SK-N-SH (cell line): ENCODE results near the gene SETD3. TPM values are rescaled to one million over a fixed set of nuclear protein-coding genes. Genes with fewer than 3 reads are reported as not detected.

Experiments
- CTCF ChIA-PET: fragments of 300-600, 350-600 bp; formaldehyde crosslinking; extraction: SDS; loops from one replicate; lab custom pipeline; 2021; lab: Yijun Ruan, JAX
- POLR2A ChIA-PET: fragments of 350-600 bp; sonication (Branson Sonifier 250); formaldehyde crosslinking; extraction: SDS; loops from one replicate; lab custom pipeline; 2020; ENCODE audit warnings: antibody characterized with exemption, inconsistent platforms; lab: Yijun Ruan, JAX
- DNase-seq: peaks from one replicate; pipeline ENCODE4 v3.0.0; 2012
- H2AFZ ChIP-seq: fragments of 200-600 bp; sonication (generic); 2 replicates; pipeline ENCODE4 v1.8.1; 2016; ENCODE audit warnings: antibody characterized with exemption, mild to moderate bottlenecking, low read depth
- H3F3A ChIP-seq: fragments of 200-600 bp; sonication (generic); replicated peaks from 2 replicates; pipeline ENCODE3; 2016; ENCODE audit warnings: antibody characterized with exemption, mild to moderate bottlenecking; ENCODE audit not compliant: insufficient read depth
- H3K27ac ChIP-seq, 2 experiments: fragments of 200-500 bp in 1 of 2; fragments of 200-600 bp in 1 of 2; sonication (Bioruptor generic) in 1 of 2; sonication (generic), shearing (Covaris generic) in 1 of 2; 2 replicates each; pipeline versions ENCODE4 v1.5.1 to v1.6.1; 2014 to 2016; ENCODE audit warnings: low read depth in 2 of 2, inconsistent platforms in 1 of 2, low read length in 1 of 2, mild to moderate bottlenecking in 1 of 2, mixed read lengths in 1 of 2
- H3K27me3 ChIP-seq: fragments of 200-600 bp; sonication (generic), shearing (Covaris generic); 2 replicates; pipeline ENCODE4 v1.6.1; 2016; ENCODE audit warnings: mixed run types; ENCODE audit not compliant: insufficient read depth
- H3K36me3 ChIP-seq, 2 experiments: fragments of 200-500 bp in 1 of 2; fragments of 200-600 bp in 1 of 2; sonication (Bioruptor generic) in 1 of 2; sonication (generic) in 1 of 2; replicated peaks in 1 of 2; 2 replicates each; pipeline versions ENCODE3 to v1.5.1; 2014 to 2016; ENCODE audit warnings: low read length in 1 of 2, mild to moderate bottlenecking in 1 of 2; ENCODE audit not compliant: insufficient read depth in 2 of 2, control insufficient read depth in 1 of 2
- H3K4me1 ChIP-seq, 2 experiments: fragments of 200-500 bp in 1 of 2; fragments of 200-600 bp in 1 of 2; sonication (Bioruptor generic) in 1 of 2; sonication (generic), shearing (Covaris generic) in 1 of 2; 2 replicates each; pipeline versions ENCODE4 v1.5.1 to v1.6.1; 2014 to 2016; ENCODE audit warnings: low read depth in 1 of 2, low read length in 1 of 2, mixed run types in 1 of 2; ENCODE audit not compliant: insufficient read depth in 2 of 2, control insufficient read depth in 1 of 2
- H3K4me2 ChIP-seq: fragments of 200-600 bp; sonication (generic), shearing (Covaris generic); 2 replicates; pipeline ENCODE4 v1.6.1; 2017; ENCODE audit warnings: mixed run types
- H3K4me3 ChIP-seq, 2 experiments: fragments of 200-500 bp in 1 of 2; fragments of 200-600 bp in 1 of 2; sonication (Bioruptor generic) in 1 of 2; sonication (generic), shearing (Covaris generic) in 1 of 2; 2 replicates each; pipeline versions ENCODE4 v1.5.1 to v1.8.1; 2014 to 2016; ENCODE audit warnings: low read depth in 2 of 2, inconsistent platforms in 1 of 2, low read length in 1 of 2, mild to moderate bottlenecking in 1 of 2, mixed read lengths in 1 of 2, moderate library complexity in 1 of 2
- H3K79me2 ChIP-seq: fragments of 200-600 bp; sonication (generic); 2 replicates; pipeline ENCODE4 v1.8.1; 2017; ENCODE audit warnings: mild to moderate bottlenecking; ENCODE audit not compliant: insufficient read depth
- H3K9ac ChIP-seq: fragments of 200-600 bp; sonication (generic); 2 replicates; pipeline ENCODE4 v1.6.1; 2017; ENCODE audit warnings: mixed run types
- H3K9me2 ChIP-seq: fragments of 200-600 bp; sonication (generic); 2 replicates; pipeline ENCODE4 v1.6.1; 2017; ENCODE audit warnings: mixed run types
- H3K9me3 ChIP-seq: fragments of 200-600 bp; sonication (generic); 2 replicates; pipeline ENCODE4 v1.6.1; 2017; ENCODE audit warnings: mixed run types, mild to moderate bottlenecking, moderate library complexity
- H4K20me1 ChIP-seq: fragments of 200-600 bp; sonication (generic); 2 replicates; pipeline ENCODE4 v1.6.1; 2017; ENCODE audit warnings: mild to moderate bottlenecking, mixed run types; ENCODE audit not compliant: insufficient read depth
- ELF1 ChIP-seq: IDR thresholded peaks from 2 replicates; pipeline ENCODE4 v1.4.0; 2012
- EP300 ChIP-seq, 2 experiments: IDR thresholded peaks; 2 replicates each; pipeline versions ENCODE4 v1.4.0 to v1.6.1; 2012; ENCODE audit warnings: borderline replicate concordance in 1 of 2, low read depth in 1 of 2, low read length in 1 of 2
- FOXJ3 ChIP-seq: sonication (generic); formaldehyde crosslinking; IDR thresholded peaks from 2 replicates; pipeline ENCODE4 v1.5.1; 2020; ENCODE audit warnings: mild to moderate bottlenecking, missing genetic modification reagents
- FOXM1 ChIP-seq: IDR thresholded peaks from 2 replicates; pipeline ENCODE4 v1.4.0; 2012; ENCODE audit warnings: low read depth, mild to moderate bottlenecking
- GATA2 ChIP-seq: sonication (generic); formaldehyde crosslinking; IDR thresholded peaks from 2 replicates; pipeline ENCODE4 v1.5.0; 2020; ENCODE audit warnings: mild to moderate bottlenecking, missing genetic modification reagents
- MEF2A ChIP-seq: IDR thresholded peaks from 2 replicates; pipeline ENCODE4 v1.4.0; 2012; ENCODE audit warnings: low read depth, borderline replicate concordance
- NFIC ChIP-seq: IDR thresholded peaks from 2 replicates; pipeline ENCODE4 v1.4.0; 2012; ENCODE audit warnings: borderline replicate concordance
- NRF1 ChIP-seq: IDR thresholded peaks from 2 replicates; pipeline ENCODE4 v1.6.1; 2012; ENCODE audit warnings: low read depth, mild to moderate bottlenecking, low read length
- RFX5 ChIP-seq: IDR thresholded peaks from 2 replicates; pipeline ENCODE4 v1.6.1; 2012; ENCODE audit warnings: mild to moderate bottlenecking, improper control_type of control experiment, low read length
- RXRA ChIP-seq: IDR thresholded peaks from 2 replicates; pipeline ENCODE4 v1.4.0; 2012; ENCODE audit warnings: low read depth, mild to moderate bottlenecking, borderline replicate concordance
- SIN3A ChIP-seq: IDR thresholded peaks from 2 replicates; pipeline ENCODE4 v1.6.1; 2012; ENCODE audit warnings: low read depth, mild to moderate bottlenecking, low read length, moderate library complexity, borderline replicate concordance
- SMC3 ChIP-seq: IDR thresholded peaks from 2 replicates; pipeline ENCODE4 v1.6.1; 2012; ENCODE audit warnings: low read depth, low read length, improper control_type of control experiment
- TEAD4 ChIP-seq: IDR thresholded peaks from 2 replicates; pipeline ENCODE4 v1.4.0; 2012; ENCODE audit warnings: mild to moderate bottlenecking, borderline replicate concordance; ENCODE audit not compliant: insufficient read depth
- YY1 ChIP-seq: IDR thresholded peaks from 2 replicates; pipeline ENCODE4 v1.4.0; 2012; ENCODE audit warnings: low read depth, mild to moderate bottlenecking
- WGBS: methylation state at CpG from one replicate; pipeline ENCODE4 v1.1.6; 2017; ENCODE audit warnings: low lambda C conversion rate; 5-methylcytosine and 5-hydroxymethylcytosine counted together
- polyA plus RNA-seq, 3 experiments: library from polyadenylated mRNA; depleted of rRNA; stranded (reverse); fragments of >200 nt; gene quantifications; 2 replicates each; pipeline ENCODE4 v1.2.3, GENCODE V29; 2012
- TF ChIP-seq, protein P1 (sequence below): IDR thresholded peaks from 2 replicates; pipeline ENCODE4; 2012
- TF ChIP-seq, protein P2 (sequence below): IDR thresholded peaks from 2 replicates; pipeline ENCODE4 v1.4.0; 2012; ENCODE audit warnings: low read depth
- TF ChIP-seq, protein P3 (sequence below): IDR thresholded peaks from 2 replicates; pipeline ENCODE4 v1.6.1; 2012; ENCODE audit warnings: mild to moderate bottlenecking, low read depth, low read length, moderate library complexity
- TF ChIP-seq, protein P4 (sequence below): fragments of 150-350 bp; IDR thresholded peaks from 2 replicates; pipeline ENCODE4 v1.6.1; 2017; ENCODE audit warnings: antibody characterized with exemption, low read length, low read depth, borderline replicate concordance
- TF ChIP-seq, protein P5 (sequence below): IDR thresholded peaks from 2 replicates; pipeline ENCODE4 v1.4.0; 2012; ENCODE audit warnings: low read depth, borderline replicate concordance

SETD3 gene
- polyA plus RNA-seq, 1 of the 3 experiments (the other 2 are of a cell fraction) = 19.1 TPM

DNA sequence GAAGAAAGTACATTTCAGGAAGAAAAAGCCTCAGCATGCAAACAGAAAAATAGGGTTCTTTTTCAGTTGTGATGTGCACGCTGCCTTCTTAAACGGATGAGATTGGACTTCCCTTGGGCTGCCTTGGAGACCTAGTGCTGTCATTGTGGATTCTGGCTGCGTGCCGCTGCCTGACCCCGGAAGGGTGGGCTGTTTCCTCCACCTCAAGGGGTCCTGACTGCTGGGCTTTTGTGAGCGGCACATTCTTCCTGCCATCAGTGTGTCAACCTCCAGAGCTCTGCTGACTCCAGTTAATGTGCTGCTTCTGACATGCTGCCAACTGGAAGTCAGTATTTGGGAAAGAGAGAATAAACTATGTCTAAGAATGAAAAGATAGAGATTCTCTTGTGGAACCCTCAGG is 25.6 kb upstream of the SETD3 start (continued):
- TF ChIP-seq, protein P1, sequence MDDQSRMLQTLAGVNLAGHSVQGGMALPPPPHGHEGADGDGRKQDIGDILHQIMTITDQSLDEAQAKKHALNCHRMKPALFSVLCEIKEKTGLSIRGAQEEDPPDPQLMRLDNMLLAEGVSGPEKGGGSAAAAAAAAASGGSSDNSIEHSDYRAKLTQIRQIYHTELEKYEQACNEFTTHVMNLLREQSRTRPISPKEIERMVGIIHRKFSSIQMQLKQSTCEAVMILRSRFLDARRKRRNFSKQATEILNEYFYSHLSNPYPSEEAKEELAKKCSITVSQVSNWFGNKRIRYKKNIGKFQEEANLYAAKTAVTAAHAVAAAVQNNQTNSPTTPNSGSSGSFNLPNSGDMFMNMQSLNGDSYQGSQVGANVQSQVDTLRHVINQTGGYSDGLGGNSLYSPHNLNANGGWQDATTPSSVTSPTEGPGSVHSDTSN = no peak
- TF ChIP-seq NFIC (no peak), NRF1 (no peak)

DNA sequence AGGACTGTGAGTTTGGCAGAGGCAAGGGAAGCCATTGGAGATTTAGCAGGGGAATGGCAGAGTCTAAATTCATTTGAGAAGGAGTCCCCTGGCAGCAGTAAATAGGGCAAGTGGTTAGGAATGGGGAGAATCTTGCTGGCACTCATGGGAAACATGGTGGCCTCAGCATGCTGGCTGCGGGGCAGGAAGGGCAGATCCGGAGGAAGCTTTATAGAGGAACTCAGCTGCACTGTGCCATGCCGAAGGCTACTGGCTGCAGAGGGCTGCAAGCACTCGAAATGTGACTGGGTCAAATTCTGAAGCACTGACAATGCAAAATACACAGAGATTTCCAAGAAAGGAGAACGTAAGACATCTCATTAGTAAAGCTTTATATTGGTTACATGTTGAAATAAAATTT is 24.4 kb upstream of the SETD3 start:
- ChIA-PET POLR2A (no interaction called here), CTCF (interaction anchor here (1.3 kb wide), 1 partner anchor 123 kb away, joined by 4 read pairs; no protein-coding TSS in a partner anchor)
- peaks cover 73 to 84% of the 10 kb centered on the region in 2 experiments for H3K36me3 ChIP-seq
- no peaks in the 10 kb centered on the region for H3K27me3 ChIP-seq
- H3K79me2 ChIP-seq = 0 out of 2 replicates have a peak, but pooled peaks cover 3% of the 10 kb centered on the region
- H3K9me3 ChIP-seq = no peaks in the 10 kb centered on the region
- WGBS = 96% methylated on average over 5 of the region's 5 CpGs
- no peak overlapping the region for H3K4me2 ChIP-seq
- peaks cover 13% of the 10 kb centered on the region for H3F3A ChIP-seq
- no peak for TF ChIP-seq FOXM1
- TF ChIP-seq, all 33 proteins: peak for 0
- no peak for DNase-seq
- Histone ChIP-seq H2AFZ (no peak overlapping the region), H3K4me3 (no peak overlapping the region), H3K27ac (no peak overlapping the region), H4K20me1 (no peaks in the 10 kb centered on the region), H3K4me1 (no peaks in the 10 kb centered on the region), H3K9ac (no peak overlapping the region), H3K9me2 (no peaks in the 10 kb centered on the region)

DNA sequence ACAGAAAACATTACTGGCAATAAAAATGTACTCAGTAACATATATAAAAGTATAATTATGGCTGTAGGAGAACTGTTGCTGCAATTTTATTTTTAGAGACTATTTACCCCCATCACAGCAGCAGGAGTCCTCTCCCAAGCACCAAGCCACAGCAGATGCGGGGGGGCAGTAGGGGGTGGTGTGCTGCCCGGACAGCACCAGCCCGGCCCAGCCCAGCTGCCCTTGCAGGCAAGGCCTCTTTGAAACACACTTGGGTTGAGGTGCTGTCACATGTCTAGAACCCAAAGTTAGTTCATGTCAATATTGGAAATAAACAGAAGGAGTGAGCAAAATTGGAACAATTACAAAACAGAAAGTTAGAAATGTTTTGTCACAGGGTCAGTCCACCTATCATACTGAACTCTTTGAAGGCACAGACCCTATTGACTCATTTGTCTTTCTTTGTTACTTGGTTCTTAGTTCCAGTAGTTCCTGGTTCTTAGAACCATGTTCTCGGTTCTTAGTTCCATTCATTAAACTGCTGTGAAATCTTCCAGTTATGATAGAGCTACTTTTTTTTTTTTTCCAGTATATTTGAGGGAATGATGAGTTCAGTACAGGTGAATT is 23.3 kb upstream of the SETD3 start:
- no peak overlapping the region for H2AFZ ChIP-seq
- DNase-seq = no peak
- TF ChIP-seq EP300 (IDR thresholded peaks at IDR 0.05; ENCODE audit: borderline replicate concordance in 1 of 2, low read depth in 1 of 2, low read length in 1 of 2) (no peak), GATA2 (CRISPR knock-in tag) (no peak), MEF2A (no peak), SMC3 (no peak), FOXJ3 (no peak), TEAD4 (no peak), YY1 (no peak), ELF1 (no peak), RXRA (no peak), RFX5 (no peak), SIN3A (no peak)
- TF ChIP-seq, protein P2, sequence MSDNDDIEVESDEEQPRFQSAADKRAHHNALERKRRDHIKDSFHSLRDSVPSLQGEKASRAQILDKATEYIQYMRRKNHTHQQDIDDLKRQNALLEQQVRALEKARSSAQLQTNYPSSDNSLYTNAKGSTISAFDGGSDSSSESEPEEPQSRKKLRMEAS = no peak
- TF ChIP-seq, protein P3, sequence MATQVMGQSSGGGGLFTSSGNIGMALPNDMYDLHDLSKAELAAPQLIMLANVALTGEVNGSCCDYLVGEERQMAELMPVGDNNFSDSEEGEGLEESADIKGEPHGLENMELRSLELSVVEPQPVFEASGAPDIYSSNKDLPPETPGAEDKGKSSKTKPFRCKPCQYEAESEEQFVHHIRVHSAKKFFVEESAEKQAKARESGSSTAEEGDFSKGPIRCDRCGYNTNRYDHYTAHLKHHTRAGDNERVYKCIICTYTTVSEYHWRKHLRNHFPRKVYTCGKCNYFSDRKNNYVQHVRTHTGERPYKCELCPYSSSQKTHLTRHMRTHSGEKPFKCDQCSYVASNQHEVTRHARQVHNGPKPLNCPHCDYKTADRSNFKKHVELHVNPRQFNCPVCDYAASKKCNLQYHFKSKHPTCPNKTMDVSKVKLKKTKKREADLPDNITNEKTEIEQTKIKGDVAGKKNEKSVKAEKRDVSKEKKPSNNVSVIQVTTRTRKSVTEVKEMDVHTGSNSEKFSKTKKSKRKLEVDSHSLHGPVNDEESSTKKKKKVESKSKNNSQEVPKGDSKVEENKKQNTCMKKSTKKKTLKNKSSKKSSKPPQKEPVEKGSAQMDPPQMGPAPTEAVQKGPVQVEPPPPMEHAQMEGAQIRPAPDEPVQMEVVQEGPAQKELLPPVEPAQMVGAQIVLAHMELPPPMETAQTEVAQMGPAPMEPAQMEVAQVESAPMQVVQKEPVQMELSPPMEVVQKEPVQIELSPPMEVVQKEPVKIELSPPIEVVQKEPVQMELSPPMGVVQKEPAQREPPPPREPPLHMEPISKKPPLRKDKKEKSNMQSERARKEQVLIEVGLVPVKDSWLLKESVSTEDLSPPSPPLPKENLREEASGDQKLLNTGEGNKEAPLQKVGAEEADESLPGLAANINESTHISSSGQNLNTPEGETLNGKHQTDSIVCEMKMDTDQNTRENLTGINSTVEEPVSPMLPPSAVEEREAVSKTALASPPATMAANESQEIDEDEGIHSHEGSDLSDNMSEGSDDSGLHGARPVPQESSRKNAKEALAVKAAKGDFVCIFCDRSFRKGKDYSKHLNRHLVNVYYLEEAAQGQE = no peak
- TF ChIP-seq, protein P4, sequence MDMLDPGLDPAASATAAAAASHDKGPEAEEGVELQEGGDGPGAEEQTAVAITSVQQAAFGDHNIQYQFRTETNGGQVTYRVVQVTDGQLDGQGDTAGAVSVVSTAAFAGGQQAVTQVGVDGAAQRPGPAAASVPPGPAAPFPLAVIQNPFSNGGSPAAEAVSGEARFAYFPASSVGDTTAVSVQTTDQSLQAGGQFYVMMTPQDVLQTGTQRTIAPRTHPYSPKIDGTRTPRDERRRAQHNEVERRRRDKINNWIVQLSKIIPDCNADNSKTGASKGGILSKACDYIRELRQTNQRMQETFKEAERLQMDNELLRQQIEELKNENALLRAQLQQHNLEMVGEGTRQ = no peak
- TF ChIP-seq, protein P5, sequence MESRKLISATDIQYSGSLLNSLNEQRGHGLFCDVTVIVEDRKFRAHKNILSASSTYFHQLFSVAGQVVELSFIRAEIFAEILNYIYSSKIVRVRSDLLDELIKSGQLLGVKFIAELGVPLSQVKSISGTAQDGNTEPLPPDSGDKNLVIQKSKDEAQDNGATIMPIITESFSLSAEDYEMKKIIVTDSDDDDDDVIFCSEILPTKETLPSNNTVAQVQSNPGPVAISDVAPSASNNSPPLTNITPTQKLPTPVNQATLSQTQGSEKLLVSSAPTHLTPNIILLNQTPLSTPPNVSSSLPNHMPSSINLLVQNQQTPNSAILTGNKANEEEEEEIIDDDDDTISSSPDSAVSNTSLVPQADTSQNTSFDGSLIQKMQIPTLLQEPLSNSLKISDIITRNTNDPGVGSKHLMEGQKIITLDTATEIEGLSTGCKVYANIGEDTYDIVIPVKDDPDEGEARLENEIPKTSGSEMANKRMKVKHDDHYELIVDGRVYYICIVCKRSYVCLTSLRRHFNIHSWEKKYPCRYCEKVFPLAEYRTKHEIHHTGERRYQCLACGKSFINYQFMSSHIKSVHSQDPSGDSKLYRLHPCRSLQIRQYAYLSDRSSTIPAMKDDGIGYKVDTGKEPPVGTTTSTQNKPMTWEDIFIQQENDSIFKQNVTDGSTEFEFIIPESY = no peak
- H3K9me3 ChIP-seq = no peaks in the 10 kb centered on the region
- ChIA-PET POLR2A (no interaction called here), CTCF (no interaction called here)
- H3K79me2 ChIP-seq = 0 out of 2 replicates have a peak, but pooled peaks cover 7% of the 10 kb centered on the region
- 95% methylated on average over 2 of the region's 4 CpGs for WGBS
- no peaks in the 10 kb centered on the region; the same call in 1 of the 2 replicates for H4K20me1 ChIP-seq
- H3K4me1 ChIP-seq = no peaks in the 10 kb centered on the region
- peaks cover 13% of the 10 kb centered on the region for H3F3A ChIP-seq
- no peak overlapping the region for H3K27ac ChIP-seq
- no peak overlapping the region for H3K4me2 ChIP-seq
- H3K9me2 ChIP-seq = no peaks in the 10 kb centered on the region
- no peak overlapping the region for H3K4me3 ChIP-seq
- no peak overlapping the region for H3K9ac ChIP-seq
- H3K36me3 ChIP-seq = peaks cover 77 to 86% of the 10 kb centered on the region in 2 experiments
- H3K27me3 ChIP-seq = no peaks in the 10 kb centered on the region
